HepG2 (cell line): ENCODE measurements around the gene LST1. TPM values are rescaled to one million over a fixed set of nuclear protein-coding genes. Genes with fewer than 3 reads are reported as not detected.

Experiments
- ATAC-seq: fragments of 200-7000 bp; cut with Tn5 transposase; 3 replicates; pipeline ENCODE4 v1.9.1; 2020; ENCODE audit warnings: mild to moderate bottlenecking, moderate library complexity
- BruUV-seq: library from RNA; stranded (reverse); fragments of 400-500 nt; replicated peaks from 2 replicates; lab custom pipeline; 2021; lab: Mats Ljungman, UMichigan
- CTCF ChIA-PET: fragments of 300-600 bp; formaldehyde crosslinking; extraction: SDS; loops from one replicate; lab custom pipeline; 2021; ENCODE audit warnings: low total read pairs, inconsistent platforms, low intra/inter-chr PET ratio; lab: Yijun Ruan, JAX
- POLR2A ChIA-PET: fragments of 350-600 bp; sonication (Branson Sonifier 250); formaldehyde crosslinking; loops from one replicate; lab custom pipeline; 2020; ENCODE audit warnings: antibody characterized with exemption, inconsistent platforms; lab: Yijun Ruan, JAX
- DNase-seq: peaks from one replicate; pipeline ENCODE4 v3.0.0-alpha.2; 2015; ENCODE audit warnings: low spot score
- FAIRE-seq: peaks from 3 replicates; lab custom pipeline; 2011; peaks lifted over from hg19 to GRCh38; lab: Jason Lieb, UNC
- H2AFZ ChIP-seq: one replicate; pipeline ENCODE4 v1.6.1; 2011; ENCODE audit warnings: low read length, inconsistent platforms
- H3K27ac ChIP-seq: fragments of 300-600 bp; 3 replicates; pipeline ENCODE4 v1.8.0; 2011; ENCODE audit warnings: mixed run types, mild to moderate bottlenecking, mixed read lengths, low read length, inconsistent platforms; ENCODE audit not compliant: insufficient read depth; ENCODE audit errors: extremely low read length
- H3K27me3 ChIP-seq, 2 experiments: fragments of 200-600 bp in 1 of 2; 2 replicates in 1 of 2; 3 replicates in 1 of 2; pipeline versions ENCODE4 v1.6.0 to v1.8.0; 2011; ENCODE audit warnings: low read length in 2 of 2, mild to moderate bottlenecking in 2 of 2, moderate library complexity in 2 of 2, inconsistent platforms in 1 of 2; ENCODE audit not compliant: insufficient read depth in 2 of 2, control insufficient read depth in 1 of 2
- H3K36me3 ChIP-seq, 2 experiments: fragments of 200-600 bp in 1 of 2; replicated peaks in 1 of 2; 2 replicates in 1 of 2; 3 replicates in 1 of 2; pipeline versions ENCODE4 v1.5.1 to v1.8.0; 2011; ENCODE audit warnings: low read length in 2 of 2, inconsistent platforms in 1 of 2; ENCODE audit not compliant: insufficient read depth in 2 of 2, control insufficient read depth in 1 of 2
- H3K4me1 ChIP-seq: 2 replicates; pipeline ENCODE4 v1.5.1; 2012; ENCODE audit warnings: low read length, inconsistent platforms; ENCODE audit not compliant: insufficient read depth
- H3K4me2 ChIP-seq: 2 replicates; pipeline ENCODE4 v1.6.0; 2011; ENCODE audit warnings: low read depth, low read length, inconsistent platforms
- H3K4me3 ChIP-seq, 3 experiments: fragments of 200-600 bp in 1 of 3; sonication (generic), shearing (Covaris generic) in 1 of 3; replicated peaks in 1 of 3; 2 replicates each; pipeline ENCODE4 v1.5.1; 2011 to 2016; ENCODE audit warnings: low read length in 3 of 3, inconsistent platforms in 2 of 3, low read depth in 2 of 3, mild to moderate bottlenecking in 2 of 3, control low read depth in 1 of 3, mixed read lengths in 1 of 3; ENCODE audit not compliant: insufficient read depth in 1 of 3
- H3K79me2 ChIP-seq: one replicate; pipeline ENCODE4 v1.6.1; 2011; ENCODE audit warnings: low read length, inconsistent platforms; ENCODE audit not compliant: insufficient read depth
- H3K9ac ChIP-seq: 2 replicates; pipeline ENCODE4 v1.6.0; 2011; ENCODE audit warnings: mild to moderate bottlenecking, low read depth, low read length, inconsistent platforms; ENCODE audit not compliant: insufficient read depth
- H3K9me3 ChIP-seq: 2 replicates; pipeline ENCODE4 v1.5.1; 2012; ENCODE audit warnings: mild to moderate bottlenecking, low read length
- H4K20me1 ChIP-seq: 2 replicates; pipeline ENCODE4 v1.6.0; 2011; ENCODE audit warnings: inconsistent platforms, mild to moderate bottlenecking, low read length, moderate library complexity; ENCODE audit not compliant: insufficient read depth
- FOSL2 ChIP-seq: sonication (generic); formaldehyde crosslinking; IDR thresholded peaks from 2 replicates; pipeline ENCODE4 v1.4.0; 2020; ENCODE audit warnings: missing genetic modification reagents
- HHEX ChIP-seq: IDR thresholded peaks from 2 replicates; pipeline ENCODE4 v1.6.1; 2016; ENCODE audit warnings: control low read depth
- NFIB ChIP-seq: sonication (generic); formaldehyde crosslinking; IDR thresholded peaks from 2 replicates; pipeline ENCODE4 v1.9.0; 2021; ENCODE audit warnings: missing genetic modification reagents, mild to moderate bottlenecking, borderline replicate concordance
- TMF1 ChIP-seq: sonication (generic); formaldehyde crosslinking; IDR thresholded peaks from 2 replicates; pipeline ENCODE4 v1.8.1; 2022; ENCODE audit warnings: low read depth, missing genetic modification reagents
- TSC22D2 ChIP-seq: sonication (generic); formaldehyde crosslinking; IDR thresholded peaks from 2 replicates; pipeline ENCODE4 v1.5.1; 2020; ENCODE audit warnings: missing genetic modification reagents, mild to moderate bottlenecking, borderline replicate concordance
- ZBTB2 ChIP-seq: sonication (generic); formaldehyde crosslinking; IDR thresholded peaks from 2 replicates; pipeline ENCODE4 v1.8.0; 2022; ENCODE audit warnings: low read depth, missing genetic modification reagents
- ZHX1 ChIP-seq: sonication (generic); formaldehyde crosslinking; IDR thresholded peaks from 2 replicates; pipeline ENCODE4 v1.8.1; 2022; ENCODE audit warnings: low read depth, mild to moderate bottlenecking, missing genetic modification reagents
- ZNF205 ChIP-seq: IDR thresholded peaks from 2 replicates; pipeline ENCODE4 v1.6.1; 2018; ENCODE audit warnings: missing biosample characterization, missing genetic modification reagents
- ZNF333 ChIP-seq: sonication (generic); formaldehyde crosslinking; IDR thresholded peaks from 2 replicates; pipeline ENCODE4 v1.4.0; 2020; ENCODE audit warnings: mild to moderate bottlenecking, missing genetic modification reagents, borderline replicate concordance
- ZNF597 ChIP-seq: sonication (generic); formaldehyde crosslinking; IDR thresholded peaks from 2 replicates; pipeline ENCODE4 v1.5.0; 2020; ENCODE audit warnings: missing genetic modification reagents
- ZNF777 ChIP-seq: sonication (generic); formaldehyde crosslinking; IDR thresholded peaks from 2 replicates; pipeline ENCODE4 v1.4.0; 2020; ENCODE audit warnings: missing genetic modification reagents
- ZNF883 ChIP-seq: sonication (generic); formaldehyde crosslinking; IDR thresholded peaks from 2 replicates; pipeline ENCODE4 v1.5.1; 2020; ENCODE audit warnings: mild to moderate bottlenecking, missing genetic modification reagents; ENCODE audit errors: not compliant biosample characterization
- WGBS: methylation state at CpG from one replicate; pipeline ENCODE4 v1.1.6; 2017; ENCODE audit warnings: low lambda C conversion rate; 5-methylcytosine and 5-hydroxymethylcytosine counted together
- in situ Hi-C: cut with HindIII; loops from 2 replicates; pipeline ENCODE4 v1.10.0; 2017; ENCODE audit warnings: low pct_unique_long_range_greater_than_20kb; ENCODE audit not compliant: extremely low pct_ligation_motif_present
- intact Hi-C: fragments of 100-400 bp; cut with micrococcal nuclease; formaldehyde crosslinking; loops from one replicate; pipeline ENCODE4 v1.10.0; 2022; ENCODE audit not compliant: unreplicated experiment
- polyA plus RNA-seq, 8 experiments: library from polyadenylated mRNA; depleted of rRNA in 3 of 8; stranded (reverse) in 7 of 8; unstranded in 1 of 8; fragments of >200 nt; fragmentation: Illumina TruSeq in 4 of 8; extraction: Trizol in 4 of 8; gene quantifications; 2 replicates each; pipeline versions ENCODE4 v1.2.1 to v1.2.3, GENCODE V29; 2011 to 2016; ENCODE audit warnings: low read depth in 4 of 8, missing spikeins in 1 of 8, mixed read lengths in 1 of 8; ENCODE audit not compliant: insufficient read depth in 1 of 8
- total RNA-seq, 5 experiments: library from RNA; depleted of rRNA; stranded (reverse); fragments of >200 nt; fragmentation: Illumina TruSeq; extraction: Trizol; gene quantifications; 2 replicates each; pipeline ENCODE4 v1.2.3, GENCODE V29; 2016; ENCODE audit warnings: low read depth in 1 of 5
- TF ChIP-seq, protein P1 (sequence below): sonication (generic); formaldehyde crosslinking; IDR thresholded peaks from 2 replicates; pipeline ENCODE4 v1.4.0; 2020; ENCODE audit warnings: missing genetic modification reagents, mild to moderate bottlenecking, borderline replicate concordance
- TF ChIP-seq, protein P2 (sequence below): sonication (generic); formaldehyde crosslinking; IDR thresholded peaks from 2 replicates; pipeline ENCODE4 v1.5.0; 2020; ENCODE audit warnings: mild to moderate bottlenecking, missing genetic modification reagents

Gene LST1
- total and polyA plus RNA-seq, 2 of the 13 experiments (the other 11 are each of a cell fraction or from before 2014, with no cell fraction given) = not detected

DNA sequence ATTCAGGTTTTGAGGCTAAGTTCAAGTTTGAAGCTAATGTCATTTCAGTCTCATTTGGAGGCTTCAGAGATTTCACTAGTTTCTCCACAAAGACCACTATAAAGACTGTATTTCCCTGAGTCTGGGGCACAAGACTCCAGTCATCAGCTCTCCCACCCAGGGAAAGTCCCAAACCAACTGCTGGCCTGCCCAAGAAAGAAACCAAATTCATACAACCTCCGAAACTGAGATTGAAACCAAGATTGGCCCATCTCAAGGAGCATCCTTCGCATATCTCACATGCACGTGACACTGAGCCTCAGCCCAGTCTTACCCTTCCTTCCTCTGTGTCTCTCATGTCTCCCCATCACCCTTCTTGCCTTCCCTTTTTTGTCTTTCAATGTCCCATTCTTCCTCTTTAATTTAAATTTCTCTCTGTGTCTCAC, 17.5 kb upstream of the LST1 start:
- Histone ChIP-seq H3K79me2 (no peaks in the 10 kb centered on the region), H3K27ac (no peak overlapping the region), H3K9ac (no peak overlapping the region), H3K4me1 (peaks cover 9% of the 10 kb centered on the region), H3K4me3 (no peak overlapping the region), H4K20me1 (no peaks in the 10 kb centered on the region), H3K4me2 (no peak overlapping the region), H2AFZ (no peak overlapping the region), H3K36me3 (no peaks in the 10 kb centered on the region), H3K9me3 (no peaks in the 10 kb centered on the region), H3K27me3 (peaks cover 11 to 42% of the 10 kb centered on the region in 2 experiments; a peak in 4 of 5 replicates)
- ChIA-PET POLR2A (interaction anchor here (1.8 kb wide), 1 partner anchor 8 kb away, joined by 5 read pairs; no protein-coding TSS in a partner anchor), CTCF (no interaction called here)
- intact Hi-C loops = no loop called here
- no peak for ATAC-seq
- no peak for FAIRE-seq
- BruUV-seq = no TSS peak
- in situ Hi-C loops = no loop called here
- DNase-seq = no peak
- WGBS = 47% methylated on average over 3 of the region's 3 CpGs
- no peak for TF ChIP-seq NFIB (CRISPR knock-in tag)
- no peak for TF ChIP-seq ZNF333 (CRISPR knock-in tag)
- TF ChIP-seq, protein P1, sequence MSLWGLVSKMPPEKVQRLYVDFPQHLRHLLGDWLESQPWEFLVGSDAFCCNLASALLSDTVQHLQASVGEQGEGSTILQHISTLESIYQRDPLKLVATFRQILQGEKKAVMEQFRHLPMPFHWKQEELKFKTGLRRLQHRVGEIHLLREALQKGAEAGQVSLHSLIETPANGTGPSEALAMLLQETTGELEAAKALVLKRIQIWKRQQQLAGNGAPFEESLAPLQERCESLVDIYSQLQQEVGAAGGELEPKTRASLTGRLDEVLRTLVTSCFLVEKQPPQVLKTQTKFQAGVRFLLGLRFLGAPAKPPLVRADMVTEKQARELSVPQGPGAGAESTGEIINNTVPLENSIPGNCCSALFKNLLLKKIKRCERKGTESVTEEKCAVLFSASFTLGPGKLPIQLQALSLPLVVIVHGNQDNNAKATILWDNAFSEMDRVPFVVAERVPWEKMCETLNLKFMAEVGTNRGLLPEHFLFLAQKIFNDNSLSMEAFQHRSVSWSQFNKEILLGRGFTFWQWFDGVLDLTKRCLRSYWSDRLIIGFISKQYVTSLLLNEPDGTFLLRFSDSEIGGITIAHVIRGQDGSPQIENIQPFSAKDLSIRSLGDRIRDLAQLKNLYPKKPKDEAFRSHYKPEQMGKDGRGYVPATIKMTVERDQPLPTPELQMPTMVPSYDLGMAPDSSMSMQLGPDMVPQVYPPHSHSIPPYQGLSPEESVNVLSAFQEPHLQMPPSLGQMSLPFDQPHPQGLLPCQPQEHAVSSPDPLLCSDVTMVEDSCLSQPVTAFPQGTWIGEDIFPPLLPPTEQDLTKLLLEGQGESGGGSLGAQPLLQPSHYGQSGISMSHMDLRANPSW = no peak
- no peak for TF ChIP-seq HHEX
- TF ChIP-seq, protein P2, sequence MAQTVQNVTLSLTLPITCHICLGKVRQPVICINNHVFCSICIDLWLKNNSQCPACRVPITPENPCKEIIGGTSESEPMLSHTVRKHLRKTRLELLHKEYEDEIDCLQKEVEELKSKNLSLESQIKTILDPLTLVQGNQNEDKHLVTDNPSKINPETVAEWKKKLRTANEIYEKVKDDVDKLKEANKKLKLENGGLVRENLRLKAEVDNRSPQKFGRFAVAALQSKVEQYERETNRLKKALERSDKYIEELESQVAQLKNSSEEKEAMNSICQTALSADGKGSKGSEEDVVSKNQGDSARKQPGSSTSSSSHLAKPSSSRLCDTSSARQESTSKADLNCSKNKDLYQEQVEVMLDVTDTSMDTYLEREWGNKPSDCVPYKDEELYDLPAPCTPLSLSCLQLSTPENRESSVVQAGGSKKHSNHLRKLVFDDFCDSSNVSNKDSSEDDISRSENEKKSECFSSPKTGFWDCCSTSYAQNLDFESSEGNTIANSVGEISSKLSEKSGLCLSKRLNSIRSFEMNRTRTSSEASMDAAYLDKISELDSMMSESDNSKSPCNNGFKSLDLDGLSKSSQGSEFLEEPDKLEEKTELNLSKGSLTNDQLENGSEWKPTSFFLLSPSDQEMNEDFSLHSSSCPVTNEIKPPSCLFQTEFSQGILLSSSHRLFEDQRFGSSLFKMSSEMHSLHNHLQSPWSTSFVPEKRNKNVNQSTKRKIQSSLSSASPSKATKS (CRISPR knock-in tag) = no peak
- TF ChIP-seq ZNF205 (CRISPR knock-in tag) = no peak
- no peak for TF ChIP-seq FOSL2 (CRISPR knock-in tag)
- no peak for TF ChIP-seq ZNF597 (CRISPR knock-in tag)
- TF ChIP-seq TSC22D2 (CRISPR knock-in tag) = no peak
- TF ChIP-seq TMF1 (CRISPR knock-in tag) = no peak
- no peak for TF ChIP-seq ZNF777 (CRISPR knock-in tag)
- no peak for TF ChIP-seq ZBTB2 (CRISPR knock-in tag)
- no peak for TF ChIP-seq ZHX1
- TF ChIP-seq ZNF883 (CRISPR knock-in tag) = no peak
